Common myeloid progenitor, CD34-positive (primary cell): Measurements from ENCODE around the gene IL4R.

ENCODE experiments used
- CTCF ChIA-PET: fragments of 350-600 bp; sonication (Branson Sonifier 250); formaldehyde crosslinking; loops from one replicate; lab custom pipeline; 2021; ENCODE audit warnings: antibody characterized with exemption; lab: Charles Lee
- POLR2A ChIA-PET: fragments of 350-600 bp; sonication (Branson Sonifier 250); formaldehyde crosslinking; loops from one replicate; lab custom pipeline; 2021; ENCODE audit warnings: antibody characterized with exemption; lab: Charles Lee
- DNase-seq, 3 donors: peaks; one replicate each; pipeline versions ENCODE4 v3.0.0 to v3.0.0-alpha.2; 2013
- H3K27ac ChIP-seq, 2 experiments: 1 replicate in 1 of 2; 2 replicates in 1 of 2; pipeline ENCODE4 v1.7.0; 2013; ENCODE audit warnings: inconsistent platforms in 2 of 2, low read length in 2 of 2, mild to moderate bottlenecking in 2 of 2, low read depth in 1 of 2, moderate library complexity in 1 of 2; ENCODE audit not compliant: severe bottlenecking in 2 of 2, insufficient read depth in 1 of 2, poor library complexity in 1 of 2
- H3K27me3 ChIP-seq, 5 experiments: replicated peaks in 2 of 5; 1 replicate in 3 of 5; 2 replicates in 2 of 5; pipeline versions ENCODE4 v1.6.1 to v1.7.0; 2013; ENCODE audit warnings: low read length in 4 of 5, mild to moderate bottlenecking in 2 of 5, moderate library complexity in 2 of 5, inconsistent platforms in 1 of 5; ENCODE audit not compliant: insufficient read depth in 5 of 5, control insufficient read depth in 4 of 5
- H3K36me3 ChIP-seq, 4 experiments: 1 replicate in 2 of 4; 2 replicates in 2 of 4; pipeline versions ENCODE4 v1.6.1 to v1.7.0; 2013; ENCODE audit warnings: low read length in 3 of 4, control low read depth in 1 of 4, mild to moderate bottlenecking in 1 of 4; ENCODE audit not compliant: control insufficient read depth in 4 of 4, insufficient read depth in 4 of 4
- H3K4me1 ChIP-seq, 4 experiments: 1 replicate in 3 of 4; 2 replicates in 1 of 4; pipeline versions ENCODE4 v1.6.1 to v1.7.1; 2013; ENCODE audit warnings: low read length in 3 of 4, mild to moderate bottlenecking in 3 of 4, control low read depth in 1 of 4, inconsistent platforms in 1 of 4, moderate library complexity in 1 of 4; ENCODE audit not compliant: control insufficient read depth in 4 of 4, insufficient read depth in 4 of 4; ENCODE audit errors: control extremely low read depth in 1 of 4
- H3K4me3 ChIP-seq, 7 experiments: 1 replicate in 4 of 7; 2 replicates in 3 of 7; pipeline versions ENCODE4 v1.5.1 to v1.7.0; 2013; ENCODE audit warnings: mild to moderate bottlenecking in 7 of 7, low read length in 6 of 7, moderate library complexity in 6 of 7, inconsistent platforms in 2 of 7, low read depth in 2 of 7, control low read depth in 1 of 7; ENCODE audit not compliant: insufficient read depth in 4 of 7, control insufficient read depth in 1 of 7; ENCODE audit errors: extremely low read depth in 1 of 7
- H3K9me3 ChIP-seq, 5 experiments: 1 replicate in 4 of 5; 2 replicates in 1 of 5; pipeline versions ENCODE4 v1.6.1 to v1.7.1; 2013; ENCODE audit warnings: low read length in 4 of 5, mild to moderate bottlenecking in 2 of 5, inconsistent platforms in 1 of 5, low read depth in 1 of 5, moderate library complexity in 1 of 5; ENCODE audit not compliant: control insufficient read depth in 4 of 5, insufficient read depth in 2 of 5; ENCODE audit errors: control extremely low read depth in 1 of 5
- WGBS: methylation state at CpG from one replicate; pipeline ENCODE4 v1.1.5; 2013; ENCODE audit not compliant: insufficient coverage; 5-methylcytosine and 5-hydroxymethylcytosine counted together

The IL4R gene

GRCh38 chr16:27317738-27318391 is 4.1 kb downstream of the IL4R start:
- no peak for DNase-seq
- CTCF ChIA-PET, result interaction anchor here (1.3 to 3.1 kb wide), 6 partner anchors 19 to 92 kb away, joined by 3 to 9 read pairs (median 6); no protein-coding TSS in a partner anchor
- Histone ChIP-seq H3K4me1 (peaks cover 11 to 87% (median 42%) of the 10 kb centered on the region in 4 experiments), H3K36me3 (peaks cover 0 to 2% (median under 1%) of the 10 kb centered on the region in 4 experiments), H3K9me3 (no peaks in the 10 kb centered on the region), H3K27ac (no peak overlapping the region), H3K27me3 (no peaks in the 10 kb centered on the region), H3K4me3 (peak overlapping the region in 1 of 7 experiments; percentile 16)
- POLR2A ChIA-PET, result interaction anchor here (1.1 to 1.8 kb wide), 3 partner anchors 9 to 92 kb away, joined by 3 to 6 read pairs (median 4); no protein-coding TSS in a partner anchor
- WGBS, result 85% methylated on average over 10 of the region's 10 CpGs

- POLR2A ChIA-PET, result interaction anchor here (1.1 to 1.8 kb wide), 3 partner anchors 8 to 93 kb away, joined by 3 to 6 read pairs (median 4); no protein-coding TSS in a partner anchor
- Histone ChIP-seq H3K27ac (no peak overlapping the region), H3K27me3 (no peaks in the 10 kb centered on the region), H3K4me3 (peak overlapping the region in 4 of 7 experiments; percentile 16 to 57 (median 32)), H3K9me3 (no peaks in the 10 kb centered on the region), H3K36me3 (peaks cover 0 to 2% (median under 1%) of the 10 kb centered on the region in 4 experiments), H3K4me1 (peaks cover 11 to 81% (median 35%) of the 10 kb centered on the region in 4 experiments)
- CTCF ChIA-PET, result interaction anchor here (0.7 to 3.1 kb wide), 6 partner anchors 18 to 166 kb away, joined by 3 to 8 read pairs (median 5); no protein-coding TSS in a partner anchor
- WGBS, result 4% methylated on average over 14 of the region's 18 CpGs
- peak; percentile 46 to 85 (median 84) for DNase-seq
These were observed 4.8 kb downstream of the IL4R start for GRCh38 chr16:27318392-27319256.

GRCh38 chr16:27319257-27319965 is 5.6 kb downstream of the IL4R start:
- no peaks in the 10 kb centered on the region for H3K27me3 ChIP-seq
- ChIA-PET POLR2A (interaction anchor here (1.1 to 1.4 kb wide), 2 partner anchors 7 to 48 kb away, joined by 4 to 6 read pairs; no protein-coding TSS in a partner anchor), CTCF (interaction anchor here (0.7 to 3.1 kb wide), 7 partner anchors 17 to 166 kb away, joined by 3 to 8 read pairs (median 5); no protein-coding TSS in a partner anchor)
- no peaks in the 10 kb centered on the region for H3K9me3 ChIP-seq
- no peak for DNase-seq
- peaks cover 11 to 82% (median 31%) of the 10 kb centered on the region in 4 experiments for H3K4me1 ChIP-seq
- H3K36me3 ChIP-seq, result peaks cover 0 to 2% (median under 1%) of the 10 kb centered on the region in 4 experiments
- WGBS, result 98% methylated on average over 8 of the region's 13 CpGs
- no peak overlapping the region for H3K27ac ChIP-seq
- H3K4me3 ChIP-seq, result no peak overlapping the region

- H3K36me3 ChIP-seq, result peaks cover 0 to 2% (median 2%) of the 10 kb centered on the region in 4 experiments
- H3K27me3 ChIP-seq, result no peaks in the 10 kb centered on the region
- WGBS, result 95% methylated on average over 6 of the region's 12 CpGs
- H3K27ac ChIP-seq, result no peak overlapping the region
- no peak overlapping the region for H3K4me3 ChIP-seq
- POLR2A ChIA-PET, result no interaction called here
- CTCF ChIA-PET, result interaction anchor here (1.2 to 2.2 kb wide), 3 partner anchors 27 to 86 kb away, joined by 3 to 5 read pairs (median 4); no protein-coding TSS in a partner anchor
- peaks cover 11 to 75% (median 22%) of the 10 kb centered on the region in 4 experiments for H3K4me1 ChIP-seq
- no peak for DNase-seq
- no peaks in the 10 kb centered on the region for H3K9me3 ChIP-seq
These were observed 6.7 kb downstream of the IL4R start for GRCh38 chr16:27320261-27321012.

GRCh38 chr16:27321013-27321915 is 7.5 kb downstream of the IL4R start:
- H3K27me3 ChIP-seq, result no peaks in the 10 kb centered on the region
- H3K9me3 ChIP-seq, result no peaks in the 10 kb centered on the region
- H3K4me1 ChIP-seq, result peaks cover 11 to 75% (median 24%) of the 10 kb centered on the region in 4 experiments
- DNase-seq, result no peak
- 97% methylated on average over 7 of the region's 7 CpGs for WGBS
- H3K27ac ChIP-seq, result no peak overlapping the region
- ChIA-PET POLR2A (no interaction called here), CTCF (interaction anchor here (1.2 to 2.2 kb wide), 3 partner anchors 27 to 87 kb away, joined by 3 to 5 read pairs (median 4); no protein-coding TSS in a partner anchor)
- peaks cover 0 to 2% (median 2%) of the 10 kb centered on the region in 4 experiments for H3K36me3 ChIP-seq
- H3K4me3 ChIP-seq, result no peak overlapping the region
